NT2/D1 (cell line): Measurements from ENCODE around the gene SPPL2B.
"Not testable (repeated sequence)": the region's sequence is repeated elsewhere in the genome, so short reads cannot be mapped to it uniquely, and the experiment has no call there.

ENCODE experiments used
- SUZ12 ChIP-seq: IDR thresholded peaks from 2 replicates; pipeline ENCODE4 v1.6.1; 2011; ENCODE audit not compliant: insufficient read length, insufficient read depth; ENCODE audit errors: extremely low read depth
- YY1 ChIP-seq: IDR thresholded peaks from 2 replicates; pipeline ENCODE4 v1.6.1; 2011; ENCODE audit not compliant: insufficient read length, insufficient read depth
- ZNF274 ChIP-seq: IDR thresholded peaks from 2 replicates; pipeline ENCODE4 v1.6.1; 2011; ENCODE audit warnings: mild to moderate bottlenecking, low read depth, low read length

DNA sequence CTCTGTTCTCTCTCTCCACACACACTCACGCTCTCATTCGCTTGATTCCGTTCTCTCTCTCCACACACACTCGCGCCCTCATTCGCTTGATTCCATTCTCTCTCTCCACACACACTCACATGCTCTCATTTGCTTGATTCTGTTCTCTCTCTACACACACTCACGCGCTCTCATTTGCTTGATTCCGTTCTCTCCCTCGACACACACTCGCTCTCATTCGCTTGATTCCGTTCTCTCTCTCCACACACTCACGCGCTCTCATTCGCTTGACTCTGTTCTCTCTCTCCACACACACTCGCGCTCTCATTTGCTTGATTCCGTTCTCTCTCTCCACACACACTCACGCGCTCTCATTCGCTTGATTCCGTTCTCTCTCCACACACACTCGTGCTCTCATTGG, 21.3 kb downstream of the SPPL2B start:
- TF ChIP-seq SUZ12, YY1, ZNF274: not testable (repeated sequence)
